Raji (cell line): Measurements from ENCODE around the gene GALNT9.

Source experiments
- POLR2A ChIP-seq: IDR thresholded peaks from 2 replicates; pipeline ENCODE4 v1.6.1; 2011; ENCODE audit warnings: low read depth, low read length, control low read depth; ENCODE audit not compliant: insufficient read depth

Gene GALNT9

DNA sequence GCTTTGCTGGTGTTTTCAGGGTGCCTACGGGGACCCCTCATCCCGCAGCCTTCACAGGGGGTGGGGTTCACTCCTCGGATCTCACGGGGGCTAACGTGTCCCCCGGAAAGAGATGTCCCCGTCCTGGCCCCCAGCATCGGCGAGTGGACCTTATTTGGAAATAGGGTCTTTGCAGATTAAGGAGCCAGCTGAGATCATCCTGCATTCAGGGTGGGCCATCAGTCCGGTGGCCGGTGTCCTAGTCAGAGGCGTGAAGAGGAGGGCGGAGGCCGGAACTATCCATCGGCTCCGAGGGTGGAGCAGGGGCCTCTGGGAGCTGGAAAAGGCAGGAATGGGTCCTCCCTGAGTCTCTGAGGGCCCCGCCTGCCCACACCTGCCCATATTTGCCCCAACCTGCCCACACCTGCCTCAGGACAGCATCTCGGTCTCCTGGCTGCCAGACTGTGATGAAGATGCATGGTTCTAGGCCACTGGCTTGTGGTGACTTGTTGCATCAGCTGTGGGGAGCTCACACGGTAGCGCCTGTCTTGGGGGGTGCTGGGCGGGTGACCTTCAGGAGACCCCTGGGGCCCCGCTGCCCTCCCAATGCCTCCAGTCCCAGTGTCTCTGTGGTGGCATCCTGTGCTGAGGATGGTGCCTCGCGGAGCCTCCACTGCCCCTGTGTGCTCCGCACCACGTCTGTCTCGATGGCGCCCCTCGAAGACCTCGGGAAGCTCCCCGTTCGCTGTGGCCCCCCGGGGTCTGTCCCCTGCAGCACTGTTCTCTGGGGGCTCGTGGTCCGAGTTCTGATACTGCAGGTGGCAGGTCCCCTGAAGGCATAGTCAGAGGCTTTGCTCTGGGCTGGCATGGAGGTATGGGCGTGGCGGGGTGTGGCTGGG is 170.5 kb downstream of the GALNT9 start:
- no peak for TF ChIP-seq POLR2A

DNA sequence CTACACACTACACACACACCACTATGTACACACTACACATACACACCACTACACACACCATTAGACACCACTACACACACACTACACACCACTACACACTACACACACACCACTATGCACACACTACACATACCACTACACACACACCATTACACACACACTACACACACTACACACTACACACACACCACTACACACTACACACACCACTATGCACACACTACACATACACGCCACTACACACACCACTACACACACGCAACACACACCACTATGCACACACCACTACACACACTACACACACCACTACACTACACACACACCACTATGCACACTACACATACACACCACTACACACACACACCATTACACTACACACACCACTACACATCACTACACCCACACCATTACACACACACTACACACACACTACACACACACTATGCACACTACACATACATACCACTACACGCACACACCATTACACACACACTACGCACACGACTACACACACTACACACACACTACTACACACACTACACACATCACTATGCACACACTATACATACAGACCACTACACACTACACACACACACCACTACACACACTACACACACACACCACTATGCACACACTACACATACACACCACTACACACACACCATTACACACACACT is 171.5 kb downstream of the GALNT9 start:
- no peak for TF ChIP-seq POLR2A

DNA sequence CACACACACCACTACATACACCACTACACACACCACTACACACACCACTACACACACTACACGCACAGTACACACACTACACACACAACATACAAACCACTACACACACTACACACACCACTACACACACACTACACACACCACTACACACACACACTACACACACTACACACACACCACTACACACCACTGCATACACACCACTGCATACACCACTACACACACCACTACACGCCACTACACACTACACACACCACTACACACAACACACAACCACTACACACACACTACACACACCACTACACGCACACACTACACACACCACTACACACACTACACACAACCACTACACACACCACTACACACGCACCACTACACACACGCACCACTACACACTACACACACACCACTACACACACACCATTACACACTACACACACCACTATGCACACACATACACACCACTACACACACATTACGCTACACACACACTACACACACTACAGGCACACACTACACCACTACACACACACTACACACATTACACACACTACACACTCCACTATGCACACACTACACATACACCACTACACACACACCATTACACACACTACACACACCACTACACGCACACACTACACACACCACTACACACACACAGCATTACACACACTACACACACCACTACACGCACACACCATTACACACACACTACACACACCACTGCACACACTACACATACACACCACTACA is 172.6 kb downstream of the GALNT9 start:
- TF ChIP-seq POLR2A, result no peak

DNA sequence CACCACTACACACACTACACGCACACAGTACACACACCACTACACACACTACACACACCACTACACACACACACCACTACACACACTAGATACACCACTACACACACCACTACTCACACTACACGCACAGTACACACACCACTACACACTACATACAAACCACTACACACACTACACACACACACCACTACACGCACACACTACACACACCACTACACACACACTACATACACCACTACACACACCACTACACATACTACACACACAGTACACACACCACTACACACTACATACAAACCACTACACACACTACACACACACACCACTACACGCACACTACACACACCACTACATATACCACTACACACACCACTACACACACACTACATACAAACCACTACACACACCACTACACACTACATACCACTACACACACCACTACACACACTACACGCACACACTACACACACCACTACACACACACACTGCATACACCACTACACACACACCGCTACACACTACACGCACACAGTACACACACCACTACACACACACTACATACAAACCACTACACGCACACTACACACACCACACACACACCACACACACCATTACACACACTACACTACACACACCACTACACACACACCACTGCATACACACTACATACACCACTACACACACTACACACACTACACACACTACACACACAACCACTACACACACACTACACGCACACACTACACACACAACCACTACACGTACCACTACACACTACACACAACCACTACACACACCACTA is 173.4 kb downstream of the GALNT9 start:
- no peak for TF ChIP-seq POLR2A

DNA sequence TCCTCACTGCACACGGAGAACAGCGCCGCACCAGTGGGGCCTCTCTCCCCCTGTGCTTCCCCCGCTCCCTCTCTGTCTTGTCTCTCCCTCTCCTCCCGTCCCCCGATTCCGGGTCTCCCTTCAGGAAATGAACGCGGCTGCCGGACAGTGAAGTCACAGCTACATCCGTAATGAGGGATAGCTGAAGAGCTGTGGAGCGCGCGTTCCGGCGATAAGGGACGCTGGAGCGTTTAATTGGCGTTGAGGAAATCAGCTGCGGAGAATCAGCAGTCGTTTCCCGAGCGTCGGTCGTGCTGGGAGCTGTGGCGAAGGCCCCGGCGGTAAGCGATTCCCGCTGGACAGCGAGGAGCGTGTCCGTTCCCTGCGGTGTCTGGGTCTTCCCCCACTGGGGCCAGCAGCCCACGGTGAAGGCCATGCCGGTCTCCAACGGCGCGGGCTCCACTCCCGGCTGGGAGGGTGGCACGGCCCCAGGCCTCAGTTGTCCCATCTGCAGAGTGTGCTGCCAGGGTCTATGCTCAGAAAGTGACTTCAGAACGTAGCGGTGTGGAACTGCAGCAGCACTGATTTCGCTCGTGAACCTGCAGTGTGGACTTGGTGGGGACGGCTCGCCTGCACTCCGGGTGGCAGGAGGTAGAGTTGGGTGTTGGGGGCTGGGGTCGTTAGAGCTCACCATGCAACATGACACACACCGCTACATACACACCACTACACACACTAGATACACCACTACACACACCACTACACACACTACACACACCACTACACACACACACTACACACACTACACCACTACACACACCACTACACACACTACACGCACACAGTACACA is 174.2 kb downstream of the GALNT9 start:
- no peak for TF ChIP-seq POLR2A

DNA sequence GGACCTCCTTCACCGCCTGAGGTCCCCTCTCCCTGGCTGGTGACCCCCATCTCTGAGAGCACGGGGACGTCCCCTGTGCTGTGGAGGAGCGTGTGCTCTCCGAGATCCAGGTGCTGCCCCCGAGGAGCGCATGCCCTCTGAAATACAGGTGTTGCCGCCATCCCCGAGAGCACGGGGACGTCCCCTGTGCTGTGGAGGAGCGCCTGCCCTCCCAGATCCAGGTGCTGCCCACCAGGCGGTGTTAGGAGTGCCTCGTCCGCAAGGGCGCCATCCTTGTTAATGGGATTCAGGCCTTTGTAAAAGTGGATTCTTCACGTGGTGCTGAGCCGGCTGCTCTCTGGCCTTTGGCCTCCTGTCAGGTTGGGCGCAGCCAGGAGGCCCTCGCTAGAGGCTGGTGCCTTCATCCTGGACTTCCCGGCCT is 175.0 kb downstream of the GALNT9 start:
- TF ChIP-seq POLR2A, result no peak

DNA sequence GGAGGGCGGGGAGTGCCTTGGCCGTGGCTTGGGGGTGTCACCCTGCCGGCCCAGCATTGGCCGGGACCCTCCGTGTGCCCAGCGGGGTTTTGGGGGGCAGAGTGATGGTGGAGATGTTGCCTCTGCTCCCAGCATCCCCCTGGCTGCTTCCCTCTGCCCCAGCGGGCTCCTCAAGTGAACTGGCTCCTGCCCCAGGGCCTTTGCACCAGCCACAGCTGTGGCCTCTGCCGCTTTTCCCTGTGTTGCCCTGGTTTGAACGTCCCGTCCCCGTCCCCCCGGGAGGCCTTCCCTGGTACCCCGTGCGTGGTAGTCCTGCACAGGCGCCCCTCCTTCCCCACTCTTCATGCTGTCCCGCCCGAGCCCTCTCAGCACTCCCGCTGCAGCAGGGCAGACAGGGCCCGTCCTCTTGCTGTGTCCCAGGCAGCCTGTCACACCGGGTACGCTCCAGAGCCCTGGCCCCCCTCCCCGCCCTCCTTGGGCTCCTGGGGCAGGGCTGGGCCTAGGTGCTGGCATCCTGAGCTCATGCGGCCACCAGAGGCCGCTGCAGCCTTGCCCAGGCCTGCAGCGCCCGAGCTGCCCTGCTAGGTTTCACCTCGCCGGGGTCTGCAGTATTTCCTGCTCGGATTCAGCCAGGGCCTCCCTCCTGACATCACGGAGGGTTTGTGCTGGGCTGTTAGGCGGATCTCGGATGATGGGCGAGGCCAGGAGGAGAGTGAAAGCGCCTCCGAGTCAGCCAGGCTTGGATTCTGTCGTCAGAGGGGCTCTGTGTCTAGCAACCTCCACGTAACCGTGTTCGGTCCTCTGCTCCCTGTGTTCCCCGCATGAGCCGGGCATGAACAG is 175.7 kb downstream of the GALNT9 start:
- no peak for TF ChIP-seq POLR2A

DNA sequence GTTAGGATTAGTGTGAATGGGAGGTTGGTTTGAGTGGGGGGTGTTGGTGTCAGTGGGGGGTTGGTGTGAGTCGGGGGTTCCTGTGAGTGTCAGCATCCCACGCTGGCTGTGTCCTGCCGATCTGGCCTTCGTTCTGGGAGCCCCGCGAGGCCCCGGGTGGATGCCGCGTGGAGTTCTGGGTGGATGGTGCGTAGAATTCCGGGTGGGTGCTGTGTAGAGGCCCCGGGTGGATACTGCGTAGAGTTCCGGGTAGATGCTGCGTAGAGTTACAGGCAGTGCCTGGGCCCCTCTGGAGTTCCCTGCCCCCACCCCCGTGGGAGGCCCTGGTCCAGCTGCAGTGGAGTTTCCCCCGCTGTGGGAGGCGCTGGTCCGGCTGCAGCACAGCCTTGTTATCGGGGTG is 176.4 kb downstream of the GALNT9 start:
- TF ChIP-seq POLR2A, result no peak

DNA sequence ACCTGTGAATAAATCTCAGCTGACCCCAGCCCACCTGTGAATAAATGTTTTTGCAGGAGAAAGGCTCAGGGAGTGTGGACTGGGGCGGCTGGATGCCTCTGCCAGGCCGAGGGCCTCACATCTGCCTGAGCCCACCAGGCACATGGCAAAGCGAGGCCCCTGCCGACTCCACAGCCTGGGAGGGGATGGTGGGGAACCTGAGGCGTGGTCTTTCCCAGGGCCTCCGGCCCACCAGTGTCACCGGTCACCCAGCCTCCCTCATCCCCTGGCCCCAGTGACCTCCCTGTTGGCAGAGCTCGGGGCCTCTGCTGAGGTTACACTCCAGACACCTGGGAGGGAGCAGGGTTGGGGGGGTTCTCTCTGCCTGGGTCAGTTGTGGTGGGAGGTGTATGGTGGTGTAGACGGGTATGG is 177.0 kb downstream of the GALNT9 start:
- TF ChIP-seq POLR2A, result no peak

DNA sequence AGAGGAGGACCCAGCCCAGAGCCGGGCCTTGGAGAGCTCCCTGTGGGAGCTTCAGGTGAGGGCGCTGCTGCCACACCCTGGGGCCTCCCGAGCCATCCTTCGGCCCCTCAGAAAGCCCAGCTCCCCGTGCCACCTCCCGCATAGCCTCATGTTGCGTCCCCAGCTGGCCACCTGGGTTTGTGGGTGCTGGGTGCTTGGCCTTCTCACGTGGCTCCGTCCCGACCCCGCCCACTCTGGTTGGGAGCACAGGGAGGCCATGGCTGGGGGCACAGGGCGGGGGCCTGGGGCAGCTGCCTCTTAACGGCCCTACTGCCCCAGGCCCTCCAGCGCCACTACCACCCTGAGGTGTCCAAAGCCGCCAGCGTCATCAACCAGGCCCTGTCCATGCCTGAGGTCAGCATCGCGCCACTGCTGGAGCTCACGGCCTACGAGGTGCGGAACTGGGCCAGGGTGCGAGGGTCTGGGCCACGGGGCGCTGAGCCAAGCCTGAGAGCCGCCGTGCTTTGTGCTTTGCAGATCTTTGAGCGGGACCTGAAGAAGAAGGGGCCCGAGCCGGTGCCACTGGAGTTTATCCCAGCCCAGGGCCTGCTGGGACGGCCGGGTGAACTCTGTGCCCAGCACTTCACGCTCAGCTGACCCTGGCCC is 177.5 kb downstream of the GALNT9 start:
- no peak for TF ChIP-seq POLR2A

DNA sequence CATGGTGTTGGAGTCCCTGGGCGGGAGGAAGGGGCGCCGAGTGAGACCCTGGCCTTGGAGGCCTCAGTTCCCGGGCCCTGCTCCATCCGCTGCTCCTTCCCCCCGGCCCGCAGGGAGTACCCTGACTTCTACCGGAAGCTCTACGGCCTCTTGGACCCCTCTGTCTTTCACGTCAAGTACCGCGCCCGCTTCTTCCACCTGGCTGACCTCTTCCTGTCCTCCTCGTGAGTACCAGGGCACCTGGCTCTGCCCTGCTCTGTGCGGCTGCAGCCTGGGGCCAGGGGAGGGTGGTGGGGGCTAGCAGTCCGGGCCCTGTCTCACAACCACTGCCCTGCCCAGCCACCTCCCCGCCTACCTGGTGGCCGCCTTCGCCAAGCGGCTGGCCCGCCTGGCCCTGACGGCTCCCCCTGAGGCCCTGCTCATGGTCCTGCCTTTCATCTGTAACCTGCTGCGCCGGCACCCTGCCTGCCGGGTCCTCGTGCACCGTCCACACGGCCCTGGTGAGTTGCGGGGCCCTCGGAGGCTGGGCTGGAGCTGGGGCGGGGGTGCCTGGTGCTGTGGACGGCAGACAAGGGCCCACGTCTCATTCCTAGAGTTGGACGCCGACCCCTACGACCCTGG is 178.1 kb downstream of the GALNT9 start:
- TF ChIP-seq POLR2A, result no peak

DNA sequence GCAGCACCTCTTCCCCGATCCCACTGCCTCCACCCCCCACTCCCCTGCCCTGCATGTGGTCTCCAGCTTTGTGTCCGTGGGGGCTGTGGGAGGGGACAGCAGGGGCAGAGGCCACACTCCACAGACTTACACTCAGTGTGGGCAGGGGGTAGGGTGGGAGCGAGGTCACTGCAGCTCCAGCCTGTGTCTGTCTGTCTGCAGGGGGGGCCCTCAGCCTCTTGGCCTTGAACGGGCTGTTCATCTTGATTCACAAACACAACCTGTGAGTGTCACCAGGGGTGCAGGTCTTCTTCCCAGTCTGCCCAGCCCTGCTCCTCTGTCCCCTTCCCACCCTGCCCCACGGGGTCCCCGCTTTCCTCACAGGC is 178.6 kb downstream of the GALNT9 start:
- TF ChIP-seq POLR2A, result no peak
